Duodenal mucosa (tissue), 2 donors: ENCODE data around the gene ASCL1.
A peak's percentile ranks its signal among the peaks of the same experiment; 100 is the strongest.

Experiments
- H3K27ac ChIP-seq: one replicate; pipeline ENCODE4 v1.7.0; 2013; ENCODE audit warnings: low read depth, low read length
- H3K27me3 ChIP-seq, 2 donors: one replicate each; pipeline ENCODE4 v1.7.0; 2013; ENCODE audit warnings: low read length in 2 of 2, control low read depth in 1 of 2; ENCODE audit not compliant: insufficient read depth in 2 of 2, control insufficient read depth in 1 of 2
- H3K36me3 ChIP-seq, 2 donors: one replicate each; pipeline ENCODE4 v1.7.0; 2013; ENCODE audit warnings: low read length in 2 of 2, control low read depth in 1 of 2; ENCODE audit not compliant: insufficient read depth in 2 of 2, control insufficient read depth in 1 of 2
- H3K4me1 ChIP-seq, 2 donors: one replicate each; pipeline ENCODE4 v1.7.0; 2013; ENCODE audit warnings: low read length in 2 of 2, control low read depth in 1 of 2; ENCODE audit not compliant: insufficient read depth in 2 of 2, control insufficient read depth in 1 of 2
- H3K4me3 ChIP-seq, 2 donors: one replicate each; pipeline ENCODE4 v1.7.0; 2013; ENCODE audit warnings: low read length in 2 of 2, low read depth in 1 of 2
- H3K9ac ChIP-seq, 2 donors: one replicate each; pipeline ENCODE4 v1.7.0; 2013; ENCODE audit warnings: low read length in 2 of 2, low read depth in 1 of 2
- H3K9me3 ChIP-seq, 2 donors: one replicate each; pipeline ENCODE4 v1.7.0; 2013; ENCODE audit warnings: low read length in 2 of 2, control low read depth in 1 of 2; ENCODE audit not compliant: control insufficient read depth in 1 of 2

Gene ASCL1

GRCh38 chr12:102950950-102951619 is 6.4 kb upstream of the ASCL1 start:
- Histone ChIP-seq H3K4me1 (no peaks in the 10 kb centered on the region), H3K4me3 (no peak overlapping the region), H3K9me3 (no peaks in the 10 kb centered on the region), H3K27ac (no peak overlapping the region), H3K36me3 (no peaks in the 10 kb centered on the region), H3K27me3 (peaks cover 39 to 57% of the 10 kb centered on the region in 2 donors), H3K9ac (no peak overlapping the region)

GRCh38 chr12:102951841-102952240 is 5.6 kb upstream of the ASCL1 start:
- no peaks in the 10 kb centered on the region for H3K4me1 ChIP-seq
- H3K27ac ChIP-seq: no peak overlapping the region
- H3K9ac ChIP-seq: no peak overlapping the region
- H3K4me3 ChIP-seq: no peak overlapping the region
- peaks cover 44 to 64% of the 10 kb centered on the region in 2 donors for H3K27me3 ChIP-seq
- no peaks in the 10 kb centered on the region for H3K36me3 ChIP-seq
- no peaks in the 10 kb centered on the region for H3K9me3 ChIP-seq

- H3K27me3 ChIP-seq: peaks cover 46 to 73% of the 10 kb centered on the region in 2 donors
- no peaks in the 10 kb centered on the region for H3K36me3 ChIP-seq
- H3K9me3 ChIP-seq: no peaks in the 10 kb centered on the region
- no peak overlapping the region for H3K27ac ChIP-seq
- peaks cover 0 to 4% of the 10 kb centered on the region in 2 donors for H3K4me1 ChIP-seq
- H3K4me3 ChIP-seq: no peak overlapping the region
- no peak overlapping the region for H3K9ac ChIP-seq
Measured at GRCh38 chr12:102953221-102953620, 4.3 kb upstream of the ASCL1 start.

- Histone ChIP-seq H3K27me3 (peaks cover 52 to 76% of the 10 kb centered on the region in 2 donors), H3K9ac (no peak overlapping the region), H3K9me3 (no peaks in the 10 kb centered on the region), H3K4me3 (no peak overlapping the region), H3K27ac (no peak overlapping the region), H3K4me1 (peaks cover 0 to 9% of the 10 kb centered on the region in 2 donors), H3K36me3 (no peaks in the 10 kb centered on the region)
Measured at GRCh38 chr12:102954134-102954533, 3.3 kb upstream of the ASCL1 start.

- no peak overlapping the region for H3K27ac ChIP-seq
- peaks cover 52 to 73% of the 10 kb centered on the region in 2 donors for H3K27me3 ChIP-seq
- peaks cover 0 to 9% of the 10 kb centered on the region in 2 donors for H3K4me1 ChIP-seq
- H3K9ac ChIP-seq: no peak overlapping the region
- H3K9me3 ChIP-seq: no peaks in the 10 kb centered on the region
- no peaks in the 10 kb centered on the region for H3K36me3 ChIP-seq
- H3K4me3 ChIP-seq: no peak overlapping the region
Measured at GRCh38 chr12:102955926-102956737, 1.3 kb upstream of the ASCL1 start.

- H3K27me3 ChIP-seq: peaks cover 56 to 73% of the 10 kb centered on the region in 2 donors
- peaks cover 0 to 9% of the 10 kb centered on the region in 2 donors for H3K4me1 ChIP-seq
- H3K27ac ChIP-seq: no peak overlapping the region
- no peaks in the 10 kb centered on the region for H3K9me3 ChIP-seq
- H3K4me3 ChIP-seq: no peak overlapping the region
- no peak overlapping the region for H3K9ac ChIP-seq
- H3K36me3 ChIP-seq: no peaks in the 10 kb centered on the region
Measured at GRCh38 chr12:102956738-102957327, 641 bp upstream of the ASCL1 start.

GRCh38 chr12:102958073-102958829 is 777 bp downstream of the ASCL1 start:
- Histone ChIP-seq H3K4me1 (peaks cover 0 to 9% of the 10 kb centered on the region in 2 donors), H3K27ac (no peak overlapping the region), H3K9me3 (no peaks in the 10 kb centered on the region), H3K27me3 (peaks cover 67 to 80% of the 10 kb centered on the region in 2 donors), H3K9ac (no peak overlapping the region), H3K36me3 (no peaks in the 10 kb centered on the region), H3K4me3 (peak overlapping the region in 1 of 2 donors; percentile 32)

- Histone ChIP-seq H3K9ac (no peak overlapping the region), H3K27me3 (peaks cover 70 to 80% of the 10 kb centered on the region in 2 donors), H3K4me1 (peaks cover 0 to 9% of the 10 kb centered on the region in 2 donors), H3K4me3 (peak overlapping the region in 1 of 2 donors; percentile 32), H3K36me3 (no peaks in the 10 kb centered on the region), H3K9me3 (peaks cover 0 to 4% of the 10 kb centered on the region in 2 donors), H3K27ac (no peak overlapping the region)
Measured at GRCh38 chr12:102958830-102959176, 1.3 kb downstream of the ASCL1 start.

GRCh38 chr12:102959391-102959790 is 1.9 kb downstream of the ASCL1 start:
- no peak overlapping the region for H3K27ac ChIP-seq
- peaks cover 0 to 4% of the 10 kb centered on the region in 2 donors for H3K9me3 ChIP-seq
- H3K4me3 ChIP-seq: no peak overlapping the region
- H3K4me1 ChIP-seq: peaks cover 0 to 9% of the 10 kb centered on the region in 2 donors
- H3K9ac ChIP-seq: no peak overlapping the region
- H3K27me3 ChIP-seq: peaks cover 72 to 84% of the 10 kb centered on the region in 2 donors
- H3K36me3 ChIP-seq: no peaks in the 10 kb centered on the region
